ENCODE data around the gene TRPC3.

DNA sequence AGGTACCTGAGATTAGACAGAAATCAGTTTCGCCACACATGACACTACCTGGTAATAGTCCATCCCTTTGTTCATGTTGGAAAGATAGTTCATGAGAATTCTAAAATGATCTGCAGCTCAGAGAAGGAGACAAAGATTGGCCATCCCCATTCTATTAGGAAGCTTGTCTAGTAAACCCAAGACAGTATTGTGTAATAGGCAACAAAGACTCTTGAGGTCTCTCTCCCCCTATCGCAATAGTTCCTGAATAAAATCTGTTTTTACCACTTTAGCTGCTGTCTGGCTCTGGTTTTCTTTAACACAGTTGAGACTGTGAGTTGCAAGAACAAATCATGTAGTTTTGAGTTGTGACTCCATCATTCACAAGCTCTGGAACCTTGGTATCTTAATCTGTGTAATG is 66.7 kb downstream of the TRPC3 start:
- TF ChIP-seq, protein P1, sequence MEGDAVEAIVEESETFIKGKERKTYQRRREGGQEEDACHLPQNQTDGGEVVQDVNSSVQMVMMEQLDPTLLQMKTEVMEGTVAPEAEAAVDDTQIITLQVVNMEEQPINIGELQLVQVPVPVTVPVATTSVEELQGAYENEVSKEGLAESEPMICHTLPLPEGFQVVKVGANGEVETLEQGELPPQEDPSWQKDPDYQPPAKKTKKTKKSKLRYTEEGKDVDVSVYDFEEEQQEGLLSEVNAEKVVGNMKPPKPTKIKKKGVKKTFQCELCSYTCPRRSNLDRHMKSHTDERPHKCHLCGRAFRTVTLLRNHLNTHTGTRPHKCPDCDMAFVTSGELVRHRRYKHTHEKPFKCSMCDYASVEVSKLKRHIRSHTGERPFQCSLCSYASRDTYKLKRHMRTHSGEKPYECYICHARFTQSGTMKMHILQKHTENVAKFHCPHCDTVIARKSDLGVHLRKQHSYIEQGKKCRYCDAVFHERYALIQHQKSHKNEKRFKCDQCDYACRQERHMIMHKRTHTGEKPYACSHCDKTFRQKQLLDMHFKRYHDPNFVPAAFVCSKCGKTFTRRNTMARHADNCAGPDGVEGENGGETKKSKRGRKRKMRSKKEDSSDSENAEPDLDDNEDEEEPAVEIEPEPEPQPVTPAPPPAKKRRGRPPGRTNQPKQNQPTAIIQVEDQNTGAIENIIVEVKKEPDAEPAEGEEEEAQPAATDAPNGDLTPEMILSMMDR (IDR thresholded peaks at IDR 0.05; ENCODE audit: low read depth, low read length, missing input control), result no peak
- TF ChIP-seq, protein P2, sequence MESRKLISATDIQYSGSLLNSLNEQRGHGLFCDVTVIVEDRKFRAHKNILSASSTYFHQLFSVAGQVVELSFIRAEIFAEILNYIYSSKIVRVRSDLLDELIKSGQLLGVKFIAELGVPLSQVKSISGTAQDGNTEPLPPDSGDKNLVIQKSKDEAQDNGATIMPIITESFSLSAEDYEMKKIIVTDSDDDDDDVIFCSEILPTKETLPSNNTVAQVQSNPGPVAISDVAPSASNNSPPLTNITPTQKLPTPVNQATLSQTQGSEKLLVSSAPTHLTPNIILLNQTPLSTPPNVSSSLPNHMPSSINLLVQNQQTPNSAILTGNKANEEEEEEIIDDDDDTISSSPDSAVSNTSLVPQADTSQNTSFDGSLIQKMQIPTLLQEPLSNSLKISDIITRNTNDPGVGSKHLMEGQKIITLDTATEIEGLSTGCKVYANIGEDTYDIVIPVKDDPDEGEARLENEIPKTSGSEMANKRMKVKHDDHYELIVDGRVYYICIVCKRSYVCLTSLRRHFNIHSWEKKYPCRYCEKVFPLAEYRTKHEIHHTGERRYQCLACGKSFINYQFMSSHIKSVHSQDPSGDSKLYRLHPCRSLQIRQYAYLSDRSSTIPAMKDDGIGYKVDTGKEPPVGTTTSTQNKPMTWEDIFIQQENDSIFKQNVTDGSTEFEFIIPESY (IDR thresholded peaks at IDR 0.05), result no peak
- TF ChIP-seq YY1 (IDR thresholded peaks at IDR 0.05) (no peak), RAD21 (IDR thresholded peaks at IDR 0.05) (no peak), JUND (IDR thresholded peaks at IDR 0.05) (no peak), TAF1 (conservative IDR thresholded peaks at IDR 0.05) (no peak)

All from liver (tissue), 3 donors.